Right lung (tissue), 5 donors: ENCODE measurements around the gene FAM163B. TPM values are rescaled to one million over a fixed set of nuclear protein-coding genes. Genes with fewer than 3 reads are reported as not detected.

ENCODE experiments used
- DNase-seq, 2 donors: peaks; one replicate each; pipeline ENCODE4 v3.0.0-alpha.2; 2013
- polyA plus RNA-seq, 5 donors: library from polyadenylated mRNA; unstranded; fragments of 120-200 nt; gene quantifications; one replicate each; pipeline versions ENCODE4 v1.2.1 to v1.2.3, GENCODE V29; 2013; ENCODE audit warnings: inconsistent platforms in 1 of 5, low replicate concordance in 1 of 5; ENCODE audit not compliant: insufficient read length in 5 of 5, insufficient read depth in 1 of 5

The FAM163B gene
- polyA plus RNA-seq, 5 donors = 0.86 to 3.0 (median 2.2) TPM

- no peak for DNase-seq
Measured at GRCh38 chr9:133528876-133529241, 80.3 kb downstream of the FAM163B start.

- DNase-seq = no peak
Measured at GRCh38 chr9:133528001-133528875, 81.0 kb downstream of the FAM163B start.

GRCh38 chr9:133527444-133527920, 81.7 kb downstream of the FAM163B start:
- peak; percentile 87 for DNase-seq

Other genes with a start within 250 kb of the FAM163B start
- gene SURF4, start 233.3 kb downstream of the FAM163B start, polyA plus RNA-seq = 100 to 1,000 TPM; 103 to 152 (median 120) TPM
- 1 to 10 TPM; 2.6 to 4.9 (median 3.5) TPM for gene STKLD1, start 233.0 kb downstream of the FAM163B start, polyA plus RNA-seq
- gene REXO4, start 191.4 kb downstream of the FAM163B start, polyA plus RNA-seq = 10 to 100 TPM; 23.0 to 31.4 (median 29.3) TPM
- gene ADAMTS13, start 187.0 kb downstream of the FAM163B start, polyA plus RNA-seq = 10 to 100 TPM in 1 of 5 donors, 1 to 10 TPM in 4; 5.3 to 10.3 (median 8.5) TPM
- gene CACFD1, start 149.4 kb downstream of the FAM163B start, polyA plus RNA-seq = 10 to 100 TPM; 14.0 to 35.6 (median 22.3) TPM
- gene SLC2A6, start 130.3 kb downstream of the FAM163B start, polyA plus RNA-seq = 1 to 10 TPM; 1.8 to 5.9 (median 2.8) TPM
- gene MYMK, start 84.4 kb downstream of the FAM163B start, polyA plus RNA-seq = 1 to 10 TPM in 1 of 5 donors, under 1 TPM in 2, not detected in 2; 0.31 to 3.5 (median 0.37) TPM
- 10 to 100 TPM in 2 of 5 donors, 1 to 10 TPM in 3; 6.3 to 20.3 (median 9.3) TPM for gene ADAMTSL2, start 74.7 kb downstream of the FAM163B start, polyA plus RNA-seq
- gene DBH, start 27.0 kb upstream of the FAM163B start, polyA plus RNA-seq = 1 to 10 TPM; 1.1 to 2.2 (median 1.5) TPM
- 10 to 100 TPM in 2 of 5 donors, 1 to 10 TPM in 3; 8.4 to 13.4 (median 9.8) TPM for gene SARDH, start 129.0 kb upstream of the FAM163B start, polyA plus RNA-seq